ENCODE results near the gene RIMBP2. TPM values are rescaled to one million over a fixed set of nuclear protein-coding genes. Genes with fewer than 3 reads are reported as not detected.

RIMBP2 gene
- total RNA-seq, 1 donor from 2014 or later, result 1.1 TPM

DNA sequence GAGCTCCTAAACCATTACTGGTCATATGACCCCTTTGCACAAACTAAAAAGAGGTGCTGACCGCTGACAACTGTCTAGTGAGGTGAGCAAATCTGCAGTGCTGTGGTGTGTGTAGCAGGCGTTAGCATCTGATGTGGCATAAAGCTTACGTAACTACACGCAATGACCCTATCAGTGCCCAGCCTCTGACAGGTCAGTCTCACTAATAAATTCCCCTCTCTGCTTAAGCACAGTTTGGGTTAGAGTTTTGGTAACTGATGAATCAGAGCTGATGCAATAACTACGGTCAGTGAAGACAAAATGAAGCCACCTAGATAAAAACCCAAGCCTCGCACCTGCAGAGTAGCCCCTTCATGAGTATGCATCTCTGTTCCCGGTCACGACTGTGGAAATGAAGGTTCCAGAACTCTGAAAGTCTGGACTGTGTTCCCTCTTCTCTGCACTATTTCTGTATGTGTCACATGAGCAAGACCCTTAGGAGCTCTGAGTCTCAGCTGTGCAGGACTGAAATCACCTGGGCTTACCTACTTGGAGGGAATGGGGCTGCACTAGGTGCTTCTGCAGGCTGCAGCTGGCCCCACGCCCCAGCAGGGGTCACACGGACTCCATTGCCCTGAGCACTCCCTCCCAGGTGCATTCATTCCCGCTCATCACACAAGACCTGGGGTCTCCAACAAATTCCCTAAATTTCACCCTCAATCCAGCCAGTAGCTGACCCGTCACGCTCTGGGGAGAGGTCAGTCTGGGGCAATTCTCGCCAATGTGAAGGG, 54.4 kb downstream of the RIMBP2 start:
- DNase-seq (ENCODE audit: low spot score), result no peak

- DNase-seq (ENCODE audit: low spot score), result no peak
Measured at GRCh38 chr12:130661059-130661458, 55.0 kb downstream of the RIMBP2 start.

DNA sequence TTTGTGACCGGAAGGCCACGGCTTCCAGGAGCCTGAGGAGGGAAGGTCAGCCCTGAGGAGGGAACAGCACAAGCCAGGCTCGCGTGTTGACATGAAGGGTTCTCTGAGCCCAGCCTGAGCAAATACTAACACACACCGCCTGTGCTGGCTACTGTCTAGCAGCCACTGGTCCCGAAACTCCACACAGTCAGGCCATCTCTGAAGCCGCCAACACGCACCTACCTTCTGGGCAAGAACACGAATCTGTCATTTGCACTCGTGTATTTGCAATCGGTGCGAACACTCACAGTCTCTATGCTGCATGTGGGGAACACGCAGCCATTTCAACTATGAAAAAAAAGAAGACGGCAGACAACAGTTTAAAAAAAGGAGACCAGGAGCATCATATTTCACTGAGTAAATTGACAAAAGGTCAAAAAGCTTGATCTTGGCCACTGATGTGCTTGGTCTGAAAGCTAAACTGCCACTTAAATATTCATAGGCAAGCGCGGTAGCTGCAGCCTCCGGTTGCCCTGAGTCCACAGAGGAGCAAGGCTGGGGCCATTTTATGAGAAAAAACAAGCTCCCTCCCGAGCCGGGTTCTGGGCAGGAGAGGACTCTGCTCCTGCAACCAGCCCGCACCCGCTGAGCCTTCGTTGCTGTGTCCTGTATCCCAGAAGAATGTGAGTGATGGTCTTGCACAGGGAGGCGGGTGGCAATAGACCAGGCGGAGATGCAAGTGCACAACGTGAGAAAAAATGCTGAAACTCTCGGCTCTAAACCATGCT, 57.8 kb downstream of the RIMBP2 start:
- no peak for DNase-seq (ENCODE audit: low spot score)

- no peak for DNase-seq (ENCODE audit: low spot score)
Measured at GRCh38 chr12:130656411-130656810, 59.7 kb downstream of the RIMBP2 start.

- DNase-seq (ENCODE audit: low spot score), result no peak
Measured at GRCh38 chr12:130655881-130656280, 60.2 kb downstream of the RIMBP2 start.

GRCh38 chr12:130655010-130655409, 61.1 kb downstream of the RIMBP2 start:
- DNase-seq (ENCODE audit: low spot score), result no peak

DNA sequence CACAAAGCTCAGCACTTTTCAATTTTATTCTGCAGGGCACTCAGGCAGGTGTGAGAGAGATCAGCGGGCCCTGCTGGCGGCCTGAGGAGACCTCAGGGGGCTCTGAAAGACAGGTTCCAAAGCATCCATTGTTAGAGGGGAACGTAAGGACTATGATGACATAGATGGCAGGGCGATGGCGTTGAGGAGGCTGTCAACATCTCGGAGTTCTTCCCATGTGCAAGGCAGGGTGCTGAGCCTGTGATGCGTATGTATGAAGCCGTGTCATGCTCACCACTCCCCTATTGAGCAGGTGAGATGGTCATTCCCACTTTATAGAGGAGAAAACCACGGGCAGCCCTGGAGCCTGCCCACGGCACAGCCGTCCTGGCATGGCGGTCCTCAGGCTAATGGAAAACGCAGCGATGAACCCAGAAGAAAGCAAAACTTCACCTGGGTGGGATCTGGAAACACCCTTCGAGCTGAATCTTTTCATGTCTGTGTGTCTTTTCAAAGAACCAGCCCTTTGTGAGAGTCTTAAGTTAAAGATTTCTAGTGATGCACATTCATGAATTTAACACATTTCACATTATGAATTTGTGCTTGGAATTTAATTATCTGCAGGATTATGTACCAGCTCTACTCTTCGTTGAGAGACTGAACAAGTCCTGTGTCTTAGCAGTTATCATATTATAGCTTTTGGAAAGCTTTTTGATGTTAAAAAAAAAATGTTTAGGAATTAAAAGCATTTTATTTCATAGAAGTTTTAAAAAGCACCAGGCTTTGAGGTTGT, 64.7 kb downstream of the RIMBP2 start:
- DNase-seq (ENCODE audit: low spot score), result no peak

- DNase-seq (ENCODE audit: low spot score), result peak; percentile 80
Measured at GRCh38 chr12:130650131-130650530, 66.0 kb downstream of the RIMBP2 start.

GRCh38 chr12:130649101-130650045, 66.7 kb downstream of the RIMBP2 start:
- peak; percentile 79 for DNase-seq (ENCODE audit: low spot score)

GRCh38 chr12:130647814-130648213, 68.3 kb downstream of the RIMBP2 start:
- peak; percentile 55 for DNase-seq (ENCODE audit: low spot score)

DNA sequence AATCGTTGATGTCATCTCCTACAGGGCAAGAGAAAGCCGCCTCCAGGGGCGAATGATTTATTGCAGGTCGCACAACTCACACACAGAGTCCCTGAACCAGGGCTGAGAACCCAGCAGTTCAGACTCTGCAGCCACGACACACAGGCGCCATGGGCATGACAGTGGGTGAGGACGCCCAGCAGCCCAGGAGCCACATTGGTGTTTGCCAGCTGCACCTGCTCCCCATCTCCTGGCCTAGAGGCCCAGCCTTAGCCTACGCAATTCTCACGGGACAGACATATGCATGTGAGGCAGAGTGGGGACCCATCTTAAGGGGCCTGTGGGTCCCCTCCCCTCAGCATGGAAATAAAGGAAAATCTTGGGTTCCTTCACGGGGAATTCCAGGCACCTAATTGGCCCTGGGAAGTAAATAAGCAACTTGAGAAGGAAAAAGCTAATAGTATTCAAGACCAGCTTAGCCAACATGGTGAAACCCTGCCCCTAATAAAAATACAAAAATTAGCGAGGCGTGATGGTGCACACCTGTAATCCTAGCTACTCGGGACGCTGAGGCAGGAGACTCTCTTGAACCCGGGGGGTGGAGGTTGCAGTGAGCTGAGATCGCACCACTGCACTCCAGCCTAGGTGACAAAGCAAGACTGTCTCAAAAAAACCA, 69.3 kb downstream of the RIMBP2 start:
- DNase-seq (ENCODE audit: low spot score), result peak; percentile 41

GRCh38 chr12:130646191-130646590, 69.9 kb downstream of the RIMBP2 start:
- peak; percentile 92 for DNase-seq (ENCODE audit: low spot score)

DNA sequence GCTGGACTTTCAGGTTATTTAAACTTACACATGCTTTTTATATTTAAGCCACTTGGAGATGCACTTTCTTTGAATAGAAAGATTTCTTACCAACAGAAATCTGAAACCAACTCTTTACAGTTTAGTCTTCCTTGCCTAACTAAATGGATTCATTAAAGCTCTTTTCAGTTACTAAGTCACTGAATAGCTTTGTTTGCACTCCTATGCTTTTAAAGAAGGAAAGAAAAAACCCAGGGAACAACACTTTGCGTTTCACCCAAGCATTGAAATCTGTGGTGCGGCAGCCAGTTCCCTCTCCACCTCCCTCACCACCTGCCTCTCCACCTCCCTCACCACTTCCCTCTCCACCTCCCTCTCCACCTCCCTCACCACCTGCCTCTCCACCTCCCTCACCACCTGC, 70.3 kb downstream of the RIMBP2 start:
- no peak for DNase-seq (ENCODE audit: low spot score)

DNA sequence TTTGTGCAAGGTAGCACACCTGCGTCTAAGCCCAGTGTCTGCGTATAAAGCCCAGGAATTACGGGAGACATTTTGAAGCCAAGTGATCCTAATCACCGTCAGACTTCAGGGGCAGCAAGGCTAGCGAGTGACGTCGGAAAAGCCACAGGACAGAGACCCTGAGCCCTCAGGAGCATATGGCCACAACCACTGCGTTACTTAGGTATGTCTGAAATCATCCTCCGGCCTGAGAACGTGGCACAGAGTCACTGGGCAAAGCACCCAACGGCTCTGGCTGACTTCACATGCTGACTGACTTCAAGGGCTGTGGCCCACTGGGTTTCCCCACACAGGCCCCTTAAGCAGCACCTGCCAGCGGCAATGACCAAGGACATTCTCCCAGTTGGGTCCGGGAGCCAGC, 71.5 kb downstream of the RIMBP2 start:
- DNase-seq (ENCODE audit: low spot score), result peak; percentile 60

- no peak for DNase-seq (ENCODE audit: low spot score)
Measured at GRCh38 chr12:130644146-130644545, 72.0 kb downstream of the RIMBP2 start.

DNA sequence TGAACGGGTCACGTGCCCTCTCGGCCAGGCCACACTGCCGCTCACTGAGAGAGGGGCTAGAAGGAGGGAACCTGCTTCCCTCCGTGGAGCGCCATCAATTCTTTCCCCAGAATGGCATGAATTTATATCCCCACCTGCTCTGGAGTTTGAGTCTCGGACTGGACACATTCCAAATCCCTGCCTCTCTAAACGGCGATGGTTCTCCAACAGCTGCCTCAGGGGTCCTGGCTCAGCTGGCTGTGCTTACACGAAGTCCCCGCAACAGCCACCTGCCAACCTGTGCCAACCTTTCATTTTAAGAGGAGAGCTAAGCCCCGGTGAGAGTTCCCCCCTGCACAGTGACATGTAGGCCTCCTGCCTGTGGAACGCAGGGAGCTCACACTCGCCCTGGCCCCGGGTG, 73.2 kb downstream of the RIMBP2 start:
- DNase-seq (ENCODE audit: low spot score), result peak; percentile 39

DNA sequence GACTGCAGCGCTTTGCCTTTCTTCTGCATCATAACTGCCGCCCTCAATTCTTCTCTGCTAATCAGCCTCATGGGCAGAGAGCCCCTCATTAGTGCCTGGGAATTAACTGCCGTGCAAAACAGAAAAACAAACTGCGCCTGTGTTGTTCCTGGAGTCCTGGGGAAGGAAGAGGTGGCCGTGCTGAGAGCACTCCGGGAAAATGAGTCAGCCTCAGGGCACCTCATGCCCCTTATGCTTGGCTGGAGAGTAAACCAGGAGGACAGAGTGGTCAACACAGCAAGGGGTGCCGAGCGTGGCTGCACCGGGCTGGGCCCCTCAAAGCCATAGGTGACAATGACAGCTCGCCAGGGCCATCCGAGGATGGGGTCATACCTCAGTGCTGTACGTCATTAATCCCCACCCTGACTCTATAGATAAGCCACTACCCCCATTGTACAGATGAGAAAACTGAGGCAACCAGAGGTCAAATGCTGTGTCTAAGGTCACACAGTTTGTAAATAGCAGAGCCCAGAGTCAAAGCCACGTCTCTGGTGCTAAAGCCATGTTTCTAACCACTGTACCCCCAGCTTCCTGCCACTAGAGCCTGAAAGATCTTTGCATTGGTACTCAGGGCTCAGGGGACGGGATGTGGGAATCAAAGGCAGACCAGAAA, 74.4 kb downstream of the RIMBP2 start:
- peak; percentile 53 for DNase-seq (ENCODE audit: low spot score)

DNA sequence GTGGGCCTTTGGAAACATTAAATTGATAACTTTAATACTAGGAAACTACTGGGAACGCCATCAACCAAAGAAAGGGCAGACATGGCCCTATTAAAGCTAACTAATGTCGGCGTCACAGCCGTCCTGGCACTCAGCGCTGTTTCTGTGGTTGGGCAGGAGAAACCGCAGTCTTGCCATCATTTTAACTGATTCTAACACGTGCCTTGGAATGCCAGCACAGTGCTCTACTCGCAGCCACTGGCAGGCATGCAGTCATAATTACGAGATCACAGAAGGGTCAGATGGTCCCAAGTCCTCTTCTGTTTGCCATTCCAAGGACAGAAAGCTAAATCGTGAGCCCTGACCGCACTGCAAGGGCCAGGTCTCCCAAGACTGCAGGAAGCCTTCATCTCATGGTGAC, 75.2 kb downstream of the RIMBP2 start:
- DNase-seq (ENCODE audit: low spot score), result peak; percentile 73

GRCh38 chr12:130640496-130640895, 75.6 kb downstream of the RIMBP2 start:
- peak; percentile 67 for DNase-seq (ENCODE audit: low spot score)

Measured in mesenteric fat pad (tissue), 1 donor.